DOHH2 (cell line): Measurements from ENCODE around the gene NPAS2.

Experiments
- H3F3A ChIP-seq: fragments of 200-600 bp; sonication (generic), shearing (Covaris generic); 2 replicates; pipeline ENCODE4 v1.6.0; 2016; ENCODE audit warnings: antibody characterized with exemption, mild to moderate bottlenecking; ENCODE audit not compliant: control insufficient read depth, insufficient read depth
- H3K27ac ChIP-seq: fragments of 200-600 bp; sonication (generic); 2 replicates; pipeline ENCODE4 v1.5.1; 2014; ENCODE audit warnings: low read depth, mild to moderate bottlenecking, low read length, moderate library complexity
- H3K27me3 ChIP-seq: fragments of 200-600 bp; sonication (generic); 2 replicates; pipeline ENCODE4 v1.6.1; 2014; ENCODE audit warnings: mild to moderate bottlenecking, low read length, mixed read lengths; ENCODE audit not compliant: control insufficient read depth
- H3K36me3 ChIP-seq: fragments of 200-600 bp; sonication (generic); 2 replicates; pipeline ENCODE4 v1.6.1; 2014; ENCODE audit warnings: mild to moderate bottlenecking, low read length, moderate library complexity, mixed read lengths; ENCODE audit not compliant: control insufficient read depth
- H3K4me1 ChIP-seq: fragments of 200-600 bp; sonication (generic); 2 replicates; pipeline ENCODE4 v1.6.1; 2014; ENCODE audit warnings: mild to moderate bottlenecking, low read length, mixed read lengths; ENCODE audit not compliant: control insufficient read depth
- H3K4me2 ChIP-seq: fragments of 200-600 bp; sonication (generic); 2 replicates; pipeline ENCODE4 v1.6.0; 2014; ENCODE audit warnings: mild to moderate bottlenecking, low read length, moderate library complexity
- H3K4me3 ChIP-seq: fragments of 200-600 bp; sonication (generic); 2 replicates; pipeline ENCODE4 v1.5.1; 2014; ENCODE audit warnings: mild to moderate bottlenecking, low read length, mixed read lengths
- H3K79me2 ChIP-seq: fragments of 200-600 bp; sonication (generic); 2 replicates; pipeline ENCODE4 v1.6.1; 2014; ENCODE audit warnings: mild to moderate bottlenecking, low read length, mixed read lengths; ENCODE audit not compliant: control insufficient read depth
- H3K9me2 ChIP-seq: fragments of 200-600 bp; sonication (generic); replicated peaks from 2 replicates; pipeline ENCODE4 v1.6.1; 2014; ENCODE audit warnings: mild to moderate bottlenecking, low read length, mixed read lengths; ENCODE audit not compliant: control insufficient read depth
- H3K9me3 ChIP-seq: fragments of 200-600 bp; sonication (generic); 2 replicates; pipeline ENCODE4 v1.6.1; 2014; ENCODE audit warnings: antibody characterized with exemption, low read length, mixed read lengths; ENCODE audit not compliant: control insufficient read depth, insufficient read depth
- H4K20me1 ChIP-seq: fragments of 200-600 bp; sonication (generic); 2 replicates; pipeline ENCODE4 v1.6.0; 2014; ENCODE audit warnings: low read depth, mild to moderate bottlenecking, antibody characterized with exemption, low read length, moderate library complexity; ENCODE audit not compliant: control insufficient read depth, insufficient read depth
- EZH2phosphoT487 ChIP-seq: fragments of 200-600 bp; sonication (generic); IDR thresholded peaks from 2 replicates; pipeline ENCODE4 v1.6.1; 2017; ENCODE audit warnings: borderline replicate concordance, mild to moderate bottlenecking, antibody characterized with exemption, low read length, moderate library complexity, mixed read lengths
- TF ChIP-seq, protein P1 (sequence below): fragments of 200-600 bp; sonication (generic); IDR thresholded peaks from one replicate; pipeline ENCODE4 v1.5.1; 2014; ENCODE audit warnings: antibody characterized with exemption, mild to moderate bottlenecking, low read depth, low read length; ENCODE audit not compliant: poor library complexity, severe bottlenecking

NPAS2 gene

DNA sequence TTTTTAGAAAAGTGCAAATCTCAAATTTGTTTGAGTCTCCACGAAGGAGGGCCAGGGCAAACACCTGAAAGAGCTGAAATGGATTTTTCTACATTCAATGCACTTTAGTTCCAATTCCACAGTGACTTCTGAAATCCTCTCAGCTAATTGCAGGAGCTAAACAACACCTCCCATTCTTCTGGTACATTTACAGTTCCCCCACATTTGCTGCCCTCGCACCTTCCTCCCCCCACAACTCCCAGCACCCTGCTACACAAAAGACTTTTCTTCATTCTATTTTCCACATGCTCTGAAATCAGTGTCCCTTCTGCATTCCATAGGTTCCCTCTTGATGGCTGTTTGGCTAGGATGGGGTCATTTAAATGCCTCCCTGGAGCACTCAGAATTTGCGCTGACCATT is 5.9 kb upstream of the NPAS2 start:
- H3K9me2 ChIP-seq = no peaks in the 10 kb centered on the region
- peaks cover 5% of the 10 kb centered on the region for H3K4me1 ChIP-seq
- H3K79me2 ChIP-seq = no peaks in the 10 kb centered on the region
- H4K20me1 ChIP-seq = no peaks in the 10 kb centered on the region
- H3K27ac ChIP-seq = no peak overlapping the region
- no peak for TF ChIP-seq EZH2phosphoT487
- TF ChIP-seq, protein P1, sequence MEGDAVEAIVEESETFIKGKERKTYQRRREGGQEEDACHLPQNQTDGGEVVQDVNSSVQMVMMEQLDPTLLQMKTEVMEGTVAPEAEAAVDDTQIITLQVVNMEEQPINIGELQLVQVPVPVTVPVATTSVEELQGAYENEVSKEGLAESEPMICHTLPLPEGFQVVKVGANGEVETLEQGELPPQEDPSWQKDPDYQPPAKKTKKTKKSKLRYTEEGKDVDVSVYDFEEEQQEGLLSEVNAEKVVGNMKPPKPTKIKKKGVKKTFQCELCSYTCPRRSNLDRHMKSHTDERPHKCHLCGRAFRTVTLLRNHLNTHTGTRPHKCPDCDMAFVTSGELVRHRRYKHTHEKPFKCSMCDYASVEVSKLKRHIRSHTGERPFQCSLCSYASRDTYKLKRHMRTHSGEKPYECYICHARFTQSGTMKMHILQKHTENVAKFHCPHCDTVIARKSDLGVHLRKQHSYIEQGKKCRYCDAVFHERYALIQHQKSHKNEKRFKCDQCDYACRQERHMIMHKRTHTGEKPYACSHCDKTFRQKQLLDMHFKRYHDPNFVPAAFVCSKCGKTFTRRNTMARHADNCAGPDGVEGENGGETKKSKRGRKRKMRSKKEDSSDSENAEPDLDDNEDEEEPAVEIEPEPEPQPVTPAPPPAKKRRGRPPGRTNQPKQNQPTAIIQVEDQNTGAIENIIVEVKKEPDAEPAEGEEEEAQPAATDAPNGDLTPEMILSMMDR = no peak
- no peaks in the 10 kb centered on the region for H3K9me3 ChIP-seq
- no peaks in the 10 kb centered on the region for H3F3A ChIP-seq
- peaks cover 2% of the 10 kb centered on the region; the same call in 1 of the 2 replicates for H3K27me3 ChIP-seq
- no peak overlapping the region for H3K4me2 ChIP-seq
- no peak overlapping the region for H3K4me3 ChIP-seq
- no peaks in the 10 kb centered on the region for H3K36me3 ChIP-seq

DNA sequence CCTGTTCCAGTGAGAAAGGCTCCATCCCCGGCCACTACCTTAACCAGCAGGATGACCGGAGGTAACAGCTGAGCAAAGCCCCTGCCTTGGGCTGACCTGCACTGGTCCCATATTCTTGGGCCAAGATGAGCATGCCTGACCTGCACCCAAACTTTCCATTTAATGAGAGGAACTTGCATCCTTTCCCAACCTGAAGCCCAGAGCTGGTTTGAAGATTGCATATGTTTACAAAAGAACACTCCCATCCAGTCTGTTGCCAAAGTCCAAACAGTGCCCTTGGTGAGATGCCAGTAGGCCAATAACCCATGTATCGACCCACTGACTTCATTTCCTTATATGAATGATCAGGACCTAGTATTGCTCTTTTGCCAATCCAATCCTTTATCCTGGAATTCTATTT is 5.5 kb upstream of the NPAS2 start:
- Histone ChIP-seq H3K27ac (no peak overlapping the region), H3F3A (no peaks in the 10 kb centered on the region), H3K9me2 (no peaks in the 10 kb centered on the region), H3K36me3 (no peaks in the 10 kb centered on the region), H4K20me1 (no peaks in the 10 kb centered on the region), H3K9me3 (no peaks in the 10 kb centered on the region), H3K27me3 (peaks cover 2% of the 10 kb centered on the region; the same call in 1 of the 2 replicates), H3K79me2 (no peaks in the 10 kb centered on the region), H3K4me2 (no peak overlapping the region), H3K4me1 (peaks cover 5% of the 10 kb centered on the region), H3K4me3 (no peak overlapping the region)
- TF ChIP-seq, protein P1 = no peak
- TF ChIP-seq EZH2phosphoT487 = no peak

DNA sequence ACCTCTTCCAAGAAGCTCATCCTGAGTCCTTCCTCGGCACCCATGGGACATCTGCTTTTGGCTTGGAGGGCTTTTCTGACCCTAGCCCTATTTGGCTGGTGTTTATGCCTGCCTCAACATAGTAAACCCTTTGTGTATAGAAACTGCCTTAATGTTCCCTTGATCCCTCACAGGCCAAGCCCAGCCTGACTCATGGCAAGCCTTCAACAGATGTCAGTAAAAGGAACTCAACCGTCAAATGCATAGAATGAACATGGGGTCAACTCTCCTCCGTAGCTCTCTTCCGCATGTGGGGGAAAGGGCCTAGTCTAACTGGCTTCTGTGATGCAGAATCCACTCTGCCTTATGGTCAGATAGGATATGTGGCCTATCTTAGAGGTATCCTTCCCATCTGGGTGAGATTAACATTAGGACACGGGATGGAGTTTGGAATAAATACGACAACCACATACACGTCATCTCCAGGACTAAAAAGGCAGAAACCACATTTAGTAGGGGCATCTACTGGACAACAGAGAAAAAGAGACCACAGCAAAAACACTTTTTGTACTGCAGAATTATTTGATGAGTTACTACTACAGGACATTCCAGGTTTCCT is 2.5 kb upstream of the NPAS2 start:
- no peaks in the 10 kb centered on the region for H3F3A ChIP-seq
- H3K79me2 ChIP-seq = no peaks in the 10 kb centered on the region
- peaks cover 5% of the 10 kb centered on the region for H3K4me1 ChIP-seq
- no peak overlapping the region for H3K27ac ChIP-seq
- no peak overlapping the region for H3K4me3 ChIP-seq
- H3K36me3 ChIP-seq = no peaks in the 10 kb centered on the region
- peaks cover 2% of the 10 kb centered on the region; the same call in 1 of the 2 replicates for H3K27me3 ChIP-seq
- no peaks in the 10 kb centered on the region for H3K9me3 ChIP-seq
- no peak overlapping the region for H3K4me2 ChIP-seq
- no peak for TF ChIP-seq EZH2phosphoT487
- TF ChIP-seq, protein P1 = no peak
- H4K20me1 ChIP-seq = no peaks in the 10 kb centered on the region
- no peaks in the 10 kb centered on the region for H3K9me2 ChIP-seq
